Lung (tissue), 12 donors: ENCODE results near the gene GAMT. TPM values are rescaled to one million over a fixed set of nuclear protein-coding genes. Genes with fewer than 3 reads are reported as not detected.

Experiments
- ATAC-seq: fragments of 200-7000 bp; cut with Tn5 transposase; one replicate; pipeline ENCODE4 v1.9.1; 2020; ENCODE audit warnings: moderate number of reproducible peaks; ENCODE audit not compliant: insufficient read depth, low FRiP score
- DNase-seq, 3 donors: peaks; one replicate each; pipeline ENCODE4 v3.0.0-alpha.2; 2013 to 2017
- H3K27ac ChIP-seq, 2 donors: one replicate each; pipeline ENCODE4 v1.5.1; 2013; ENCODE audit warnings: mild to moderate bottlenecking in 2 of 2, moderate library complexity in 2 of 2, control low read depth in 1 of 2, inconsistent platforms in 1 of 2, low read depth in 1 of 2, low read length in 1 of 2
- H3K27me3 ChIP-seq, 3 donors: one replicate each; pipeline ENCODE4 v1.5.1; 2013; ENCODE audit warnings: low read length in 2 of 3; ENCODE audit not compliant: control insufficient read depth in 3 of 3, insufficient read depth in 3 of 3
- H3K36me3 ChIP-seq, 4 donors: one replicate each; pipeline ENCODE4 v1.5.1; 2013; ENCODE audit warnings: low read length in 4 of 4, mild to moderate bottlenecking in 1 of 4, moderate library complexity in 1 of 4; ENCODE audit not compliant: control insufficient read depth in 4 of 4, insufficient read depth in 4 of 4
- H3K4me1 ChIP-seq, 5 donors: one replicate each; pipeline ENCODE4 v1.5.1; 2013; ENCODE audit warnings: low read length in 5 of 5, mild to moderate bottlenecking in 2 of 5, moderate library complexity in 1 of 5; ENCODE audit not compliant: control insufficient read depth in 5 of 5, insufficient read depth in 5 of 5
- H3K4me3 ChIP-seq: one replicate; pipeline ENCODE4 v1.5.1; 2013; ENCODE audit warnings: mild to moderate bottlenecking, control low read depth, moderate library complexity
- H3K9ac ChIP-seq, 2 donors: one replicate each; pipeline ENCODE4 v1.5.1; 2013; ENCODE audit warnings: low read length in 2 of 2, control low read depth in 1 of 2; ENCODE audit not compliant: insufficient read depth in 1 of 2
- H3K9me3 ChIP-seq, 4 donors: one replicate each; pipeline ENCODE4 v1.5.1; 2013; ENCODE audit warnings: low read length in 3 of 4, mild to moderate bottlenecking in 1 of 4, moderate library complexity in 1 of 4; ENCODE audit not compliant: control insufficient read depth in 4 of 4, insufficient read depth in 3 of 4
- WGBS, 2 donors: extraction: QIAGEN DNeasy Blood & Tissue Kit; methylation state at CpG; one replicate each; pipeline ENCODE4 v1.1.7; 2013; 5-methylcytosine and 5-hydroxymethylcytosine counted together
- polyA plus RNA-seq, 2 donors: library from polyadenylated mRNA; stranded (reverse); fragments of 200-250 nt; gene quantifications; one replicate each; pipeline ENCODE4 v1.2.1, GENCODE V29; 2013
- total RNA-seq, 2 donors: library from RNA; depleted of rRNA in 1 of 2; stranded (reverse); fragments of >200 nt in 1 of 2; gene quantifications; one replicate each; pipeline ENCODE4 v1.2.1, GENCODE V29; 2014 to 2021
- TF ChIP-seq, protein P1 (sequence below): IDR thresholded peaks from 2 replicates; pipeline ENCODE4 v1.5.1; 2012; ENCODE audit warnings: mild to moderate bottlenecking; ENCODE audit errors: control extremely low read depth, extremely low read depth
- donor health status: control.
- donor health status: control.
- donor health status: Bipolar disorder and iron deficiency.
- donor health status: healthy.
- donor health status: DM: yes; HTN: yes; CAD: no.

The GAMT gene
- total and polyA plus RNA-seq, 4 donors, result 2.9 to 8.6 (median 7.3) TPM

DNA sequence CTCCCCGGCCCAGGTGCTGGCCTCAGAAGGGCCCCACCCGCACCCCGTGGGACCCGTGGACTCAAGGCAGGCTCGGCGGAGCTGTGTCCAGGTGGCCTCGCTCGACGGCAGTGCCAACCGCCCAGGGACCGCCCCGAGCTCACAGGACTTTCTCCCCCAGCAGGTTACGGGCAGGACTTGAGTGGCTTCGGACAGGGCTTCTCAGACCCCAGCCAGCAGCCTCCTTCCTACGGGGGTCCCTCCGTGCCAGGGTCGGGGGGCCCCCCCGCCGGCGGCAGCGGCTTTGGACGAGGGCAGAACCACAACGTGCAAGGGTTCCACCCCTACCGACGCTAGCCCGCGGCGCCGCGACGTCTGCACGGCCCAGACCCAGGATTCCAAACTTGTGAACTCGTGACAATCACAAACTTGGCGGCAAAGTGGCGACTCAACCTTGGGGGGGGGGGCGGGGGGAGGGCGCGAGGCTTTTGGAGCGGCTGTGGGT, 33.3 kb upstream of the GAMT start:
- no peak overlapping the region for H3K4me3 ChIP-seq
- H3K9me3 ChIP-seq, result no peaks in the 10 kb centered on the region
- DNase-seq (no peak), ATAC-seq (no peak)
- WGBS, 2 donors, result 91% methylated on average over 39 of the region's 39 CpGs
- no peak overlapping the region for H3K9ac ChIP-seq
- TF ChIP-seq, protein P1, sequence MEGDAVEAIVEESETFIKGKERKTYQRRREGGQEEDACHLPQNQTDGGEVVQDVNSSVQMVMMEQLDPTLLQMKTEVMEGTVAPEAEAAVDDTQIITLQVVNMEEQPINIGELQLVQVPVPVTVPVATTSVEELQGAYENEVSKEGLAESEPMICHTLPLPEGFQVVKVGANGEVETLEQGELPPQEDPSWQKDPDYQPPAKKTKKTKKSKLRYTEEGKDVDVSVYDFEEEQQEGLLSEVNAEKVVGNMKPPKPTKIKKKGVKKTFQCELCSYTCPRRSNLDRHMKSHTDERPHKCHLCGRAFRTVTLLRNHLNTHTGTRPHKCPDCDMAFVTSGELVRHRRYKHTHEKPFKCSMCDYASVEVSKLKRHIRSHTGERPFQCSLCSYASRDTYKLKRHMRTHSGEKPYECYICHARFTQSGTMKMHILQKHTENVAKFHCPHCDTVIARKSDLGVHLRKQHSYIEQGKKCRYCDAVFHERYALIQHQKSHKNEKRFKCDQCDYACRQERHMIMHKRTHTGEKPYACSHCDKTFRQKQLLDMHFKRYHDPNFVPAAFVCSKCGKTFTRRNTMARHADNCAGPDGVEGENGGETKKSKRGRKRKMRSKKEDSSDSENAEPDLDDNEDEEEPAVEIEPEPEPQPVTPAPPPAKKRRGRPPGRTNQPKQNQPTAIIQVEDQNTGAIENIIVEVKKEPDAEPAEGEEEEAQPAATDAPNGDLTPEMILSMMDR, result no peak
- H3K36me3 ChIP-seq, result peaks cover 3 to 54% (median 21%) of the 10 kb centered on the region in 4 donors
- no peak overlapping the region for H3K27ac ChIP-seq
- H3K4me1 ChIP-seq, result peaks cover 0 to 6% (median 2%) of the 10 kb centered on the region in 5 donors
- H3K27me3 ChIP-seq, result no peaks in the 10 kb centered on the region

DNA sequence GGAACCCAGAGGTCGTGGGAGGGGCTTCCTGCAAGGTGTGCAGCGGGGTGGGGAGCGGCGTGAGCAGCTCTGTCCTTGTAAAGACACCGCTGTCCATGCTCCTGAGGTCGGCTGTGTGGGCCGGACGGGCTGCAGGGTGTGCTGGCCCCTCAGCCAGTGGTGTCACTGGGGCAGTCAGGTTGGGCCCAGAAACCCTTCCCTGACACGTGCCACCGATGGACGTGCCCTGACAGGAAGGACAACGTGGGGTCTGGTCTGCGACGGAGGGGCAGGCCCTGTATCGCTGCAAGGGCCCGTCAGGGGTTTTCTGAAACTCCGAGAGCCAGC, 32.7 kb upstream of the GAMT start:
- WGBS, 2 donors, result 94 to 95% methylated on average over 17 of the region's 17 CpGs
- Histone ChIP-seq H3K4me1 (peaks cover 0 to 3% (median 0%) of the 10 kb centered on the region in 5 donors), H3K36me3 (peaks cover 3 to 57% (median 20%) of the 10 kb centered on the region in 4 donors), H3K9ac (no peak overlapping the region), H3K27ac (no peak overlapping the region), H3K27me3 (no peaks in the 10 kb centered on the region), H3K9me3 (no peaks in the 10 kb centered on the region), H3K4me3 (no peak overlapping the region)
- TF ChIP-seq, protein P1, result no peak
- DNase-seq, result no peak
- no peak for ATAC-seq

DNA sequence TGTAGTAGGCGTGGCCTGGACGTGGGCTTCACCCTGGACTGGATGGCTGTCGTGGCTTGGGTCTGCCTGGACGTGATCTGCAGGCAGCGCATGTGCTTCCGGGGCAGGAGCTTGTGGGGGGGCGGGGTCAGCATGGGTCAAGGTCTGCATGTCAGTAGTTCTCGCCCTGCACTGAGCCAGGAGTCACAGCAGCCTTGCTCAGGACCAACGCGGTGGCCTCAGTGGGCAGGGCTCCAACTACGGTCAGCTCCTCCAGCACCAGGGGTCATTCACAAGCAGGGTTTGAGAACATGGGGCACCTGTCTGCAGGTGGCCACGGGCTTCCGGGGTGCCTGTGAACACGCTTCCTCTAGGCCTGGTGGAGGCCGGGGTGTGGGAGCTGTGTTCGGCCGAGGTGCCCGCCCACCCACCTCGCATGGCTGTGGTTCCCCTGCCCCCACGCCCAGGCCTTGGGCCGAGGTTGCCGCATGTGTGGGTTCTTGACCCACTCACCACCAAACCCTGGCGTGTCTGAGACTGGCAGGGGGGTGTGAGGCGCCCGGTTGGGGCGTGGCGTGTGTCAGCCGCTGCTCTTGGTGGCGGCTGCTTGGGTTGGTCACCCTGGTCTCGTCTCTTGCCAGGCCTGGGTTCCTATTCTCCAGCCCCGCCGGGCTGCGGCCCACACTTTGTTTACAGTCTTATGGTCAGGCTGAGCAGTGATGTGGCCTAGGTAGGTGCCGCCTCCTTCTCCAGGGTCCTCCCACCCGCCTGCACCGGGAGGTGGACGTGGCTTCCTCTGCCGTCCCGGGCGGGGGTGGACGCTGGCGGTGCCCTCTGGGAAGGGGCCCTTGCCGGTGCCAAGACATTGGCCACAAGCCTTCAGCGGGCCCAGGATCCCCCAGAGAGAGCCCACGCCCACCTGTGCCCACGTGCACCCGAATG, 32.0 kb upstream of the GAMT start:
- DNase-seq (no peak), ATAC-seq (no peak)
- 91 to 93% methylated on average over 47 of the region's 47 CpGs for WGBS, 2 donors
- Histone ChIP-seq H3K9me3 (no peaks in the 10 kb centered on the region), H3K36me3 (peaks cover 3 to 61% (median 21%) of the 10 kb centered on the region in 4 donors), H3K4me1 (peaks cover 0 to 3% (median 0%) of the 10 kb centered on the region in 5 donors), H3K4me3 (no peak overlapping the region), H3K27me3 (no peaks in the 10 kb centered on the region), H3K9ac (no peak overlapping the region), H3K27ac (no peak overlapping the region)
- TF ChIP-seq, protein P1, result no peak
